ENCODE data around the gene RAB6A.

- no peak for TF ChIP-seq CTCF (IDR thresholded peaks at IDR 0.05 in 2 of 3, conservative IDR thresholded peaks at IDR 0.05 in 1 of 3; ENCODE audit: borderline replicate concordance in 1 of 3, insufficient read depth in 1 of 3, low read depth in 2 of 3, low read length in 2 of 3)
- no peak for TF ChIP-seq POLR2A (IDR thresholded peaks at IDR 0.05; ENCODE audit: borderline replicate concordance, extremely low read depth, insufficient read depth, insufficient read length)
- no peak for TF ChIP-seq EZH2phosphoT487 (IDR thresholded peaks at IDR 0.05; ENCODE audit: borderline replicate concordance)
- no peak for TF ChIP-seq EZH2 (IDR thresholded peaks at IDR 0.05)
- no peak for TF ChIP-seq REST (IDR thresholded peaks at IDR 0.05; ENCODE audit: low read depth)
These were observed 110.5 kb downstream of the RAB6A start for GRCh38 chr11:73650400-73650799.
